Colonic mucosa (tissue), 4 donors: ENCODE measurements around the gene DRGX. TPM values are rescaled to one million over a fixed set of nuclear protein-coding genes. Genes with fewer than 3 reads are reported as not detected.

Experiments
- DNase-seq: peaks from one replicate; pipeline ENCODE4 v3.0.0-alpha.2; 2020
- H3K27ac ChIP-seq: fragments of 200-600 bp; one replicate; pipeline ENCODE4 v1.8.0; 2021
- H3K27me3 ChIP-seq: fragments of 200-600 bp; one replicate; pipeline ENCODE4 v1.8.0; 2021
- H3K36me3 ChIP-seq: fragments of 200-600 bp; one replicate; pipeline ENCODE4 v1.8.0; 2021
- H3K4me1 ChIP-seq: fragments of 200-600 bp; one replicate; pipeline ENCODE4 v1.8.0; 2021; ENCODE audit warnings: mild to moderate bottlenecking
- H3K4me3 ChIP-seq: fragments of 200-600 bp; one replicate; pipeline ENCODE4 v1.8.0; 2021
- H3K9ac ChIP-seq, 2 donors: one replicate each; pipeline ENCODE4 v1.7.0; 2013; ENCODE audit warnings: control low read depth in 2 of 2, low read depth in 2 of 2, low read length in 2 of 2
- H3K9me3 ChIP-seq: fragments of 200-600 bp; one replicate; pipeline ENCODE4 v1.8.0; 2021
- intact Hi-C: fragments of 100-400 bp; cut with DNase I; formaldehyde crosslinking; loops from one replicate; pipeline ENCODE4 v1.14.1; 2022
- total RNA-seq, 2 donors: library from RNA; stranded (reverse); fragmentation: NEBNext Ultra II Directional in 1 of 2; extraction: Animal tissue kit (Norgen Biotek cat#: 25700) in 1 of 2; gene quantifications; one replicate each; pipeline ENCODE4 v1.2.1, GENCODE V29; 2021
- TF ChIP-seq, protein P1 (sequence below): fragments of 200-600 bp; IDR thresholded peaks from one replicate; pipeline ENCODE4 v1.8.0; 2022; ENCODE audit warnings: antibody characterized with exemption, mild to moderate bottlenecking
- donor health status: healthy.
- donor health status: DM: no; HTN: no; CAD: no.
- donor health status: DM: no; HTN: no; CAD: no.

DRGX gene
- total RNA-seq, 2 donors from 2014 or later: 0.16 TPM; not detected in 1

DNA sequence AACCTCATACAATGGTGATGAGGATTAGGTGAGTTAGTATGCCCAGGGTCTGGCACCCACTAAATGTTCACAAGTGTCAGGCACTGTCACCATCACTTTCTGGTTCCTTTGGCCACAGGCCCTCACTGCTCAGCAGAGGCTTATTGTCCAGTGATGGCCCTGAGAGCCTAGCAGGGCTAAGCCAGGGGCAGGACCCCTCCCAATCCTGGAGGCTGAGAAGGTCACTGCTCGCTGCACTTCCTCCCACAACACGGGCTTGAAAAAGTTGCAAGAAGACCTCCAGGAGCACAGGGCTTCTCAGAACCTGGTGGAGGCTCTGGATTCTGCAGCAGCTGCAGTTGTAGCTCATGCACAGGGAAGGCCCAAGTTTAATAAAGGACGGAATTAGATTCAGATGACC lies 48.1 kb downstream of the DRGX start:
- no peak overlapping the region for H3K9ac ChIP-seq
- no peaks in the 10 kb centered on the region for H3K4me1 ChIP-seq
- no peaks in the 10 kb centered on the region for H3K36me3 ChIP-seq
- no peak for DNase-seq
- H3K27ac ChIP-seq: no peak overlapping the region
- no peaks in the 10 kb centered on the region for H3K9me3 ChIP-seq
- TF ChIP-seq, protein P1, sequence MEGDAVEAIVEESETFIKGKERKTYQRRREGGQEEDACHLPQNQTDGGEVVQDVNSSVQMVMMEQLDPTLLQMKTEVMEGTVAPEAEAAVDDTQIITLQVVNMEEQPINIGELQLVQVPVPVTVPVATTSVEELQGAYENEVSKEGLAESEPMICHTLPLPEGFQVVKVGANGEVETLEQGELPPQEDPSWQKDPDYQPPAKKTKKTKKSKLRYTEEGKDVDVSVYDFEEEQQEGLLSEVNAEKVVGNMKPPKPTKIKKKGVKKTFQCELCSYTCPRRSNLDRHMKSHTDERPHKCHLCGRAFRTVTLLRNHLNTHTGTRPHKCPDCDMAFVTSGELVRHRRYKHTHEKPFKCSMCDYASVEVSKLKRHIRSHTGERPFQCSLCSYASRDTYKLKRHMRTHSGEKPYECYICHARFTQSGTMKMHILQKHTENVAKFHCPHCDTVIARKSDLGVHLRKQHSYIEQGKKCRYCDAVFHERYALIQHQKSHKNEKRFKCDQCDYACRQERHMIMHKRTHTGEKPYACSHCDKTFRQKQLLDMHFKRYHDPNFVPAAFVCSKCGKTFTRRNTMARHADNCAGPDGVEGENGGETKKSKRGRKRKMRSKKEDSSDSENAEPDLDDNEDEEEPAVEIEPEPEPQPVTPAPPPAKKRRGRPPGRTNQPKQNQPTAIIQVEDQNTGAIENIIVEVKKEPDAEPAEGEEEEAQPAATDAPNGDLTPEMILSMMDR: no peak
- intact Hi-C loops: no loop called here
- H3K4me3 ChIP-seq: no peak overlapping the region
- no peaks in the 10 kb centered on the region for H3K27me3 ChIP-seq

DNA sequence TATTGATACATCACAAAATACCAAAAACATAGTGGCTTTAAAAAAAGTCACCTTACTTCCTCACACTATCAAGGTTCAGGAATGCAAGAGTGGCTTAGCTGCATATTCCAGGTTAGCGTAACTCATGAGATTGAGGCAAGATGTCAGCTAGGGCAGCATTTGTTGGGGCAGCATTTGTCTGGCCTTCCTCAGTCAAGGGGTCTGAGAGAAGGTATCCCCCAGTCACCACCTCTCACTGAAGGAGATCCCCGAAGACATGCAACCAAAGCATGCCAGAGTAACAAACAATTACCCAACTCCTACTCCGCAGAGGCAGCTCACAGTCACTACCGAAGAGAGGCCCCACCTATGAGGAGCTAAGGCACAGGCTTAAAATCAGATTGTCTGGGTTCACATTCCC lies 48.5 kb downstream of the DRGX start:
- Histone ChIP-seq H3K27me3 (no peaks in the 10 kb centered on the region), H3K4me3 (no peak overlapping the region), H3K9me3 (no peaks in the 10 kb centered on the region), H3K9ac (no peak overlapping the region), H3K27ac (no peak overlapping the region), H3K4me1 (no peaks in the 10 kb centered on the region), H3K36me3 (no peaks in the 10 kb centered on the region)
- no peak for DNase-seq
- TF ChIP-seq, protein P1: no peak
- intact Hi-C loops: no loop called here

DNA sequence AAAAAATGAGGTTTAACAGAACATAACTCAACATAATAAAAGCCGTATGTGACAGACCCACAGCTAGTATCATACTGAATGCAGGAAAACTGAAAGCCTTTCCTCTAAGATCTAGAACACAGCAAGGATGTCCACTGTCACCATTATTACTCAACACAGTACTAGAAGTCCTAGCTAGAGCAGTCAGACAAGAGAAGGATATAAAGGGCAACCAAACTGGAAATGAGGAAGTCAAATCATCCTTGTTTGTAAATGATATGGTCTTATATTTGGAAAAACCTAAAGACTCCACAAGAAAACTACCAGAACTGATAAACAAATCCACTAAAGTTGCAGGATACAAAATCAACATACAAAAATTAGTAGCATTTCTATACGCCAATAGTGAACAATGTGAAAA lies 51.0 kb downstream of the DRGX start:
- TF ChIP-seq, protein P1: no peak
- intact Hi-C loops: no loop called here
- Histone ChIP-seq H3K27ac (no peak overlapping the region), H3K36me3 (no peaks in the 10 kb centered on the region), H3K9ac (no peak overlapping the region), H3K27me3 (no peaks in the 10 kb centered on the region), H3K9me3 (no peaks in the 10 kb centered on the region), H3K4me1 (no peaks in the 10 kb centered on the region), H3K4me3 (no peak overlapping the region)
- no peak for DNase-seq

DNA sequence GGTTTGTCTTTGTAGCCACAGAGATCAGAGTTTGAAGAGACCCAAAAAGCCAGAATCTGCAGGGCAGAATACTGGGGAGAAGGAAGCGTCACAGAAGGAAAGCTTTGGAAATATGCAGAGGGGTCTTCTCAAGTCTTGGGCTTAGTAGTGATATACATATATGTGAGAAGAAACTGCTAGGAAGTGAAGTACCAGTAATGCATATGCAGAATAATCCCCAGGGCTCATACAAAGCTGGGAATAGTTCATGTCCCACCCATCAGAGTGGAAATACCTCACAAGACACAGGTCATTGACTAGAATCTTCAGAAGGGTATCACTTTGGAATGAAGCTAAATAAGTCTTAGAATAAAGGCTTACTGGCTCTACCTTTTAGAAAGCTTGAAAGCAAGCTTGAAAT lies 57.3 kb downstream of the DRGX start:
- intact Hi-C loops: no loop called here

DNA sequence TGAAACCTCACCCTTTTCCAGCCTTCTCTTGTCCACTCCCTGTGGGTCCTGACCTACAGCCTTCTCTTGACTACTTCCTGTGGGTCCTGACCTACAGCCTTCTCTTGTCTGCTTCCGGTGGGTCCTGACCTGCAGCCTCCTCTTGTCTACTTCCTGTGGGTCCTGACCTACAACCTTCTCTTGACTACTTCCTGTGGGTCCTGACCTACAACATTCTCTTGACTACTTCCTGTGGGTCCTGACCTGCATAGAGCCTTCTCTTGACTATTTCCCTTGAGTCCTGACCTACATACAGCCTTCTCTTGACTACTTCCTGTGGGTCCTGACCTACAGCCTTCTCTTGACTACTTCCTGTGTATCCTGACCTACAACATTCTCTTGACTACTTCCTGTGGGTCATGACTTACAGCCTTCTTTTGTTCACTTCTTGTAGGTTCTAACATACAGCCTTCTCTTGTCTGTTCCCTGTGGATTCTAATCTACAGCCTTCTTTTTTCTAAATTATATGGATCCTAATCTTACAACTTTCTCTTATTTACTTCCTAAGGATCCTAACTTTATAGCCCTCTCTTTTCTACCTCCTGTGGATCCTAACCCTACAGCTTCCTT lies 60.4 kb downstream of the DRGX start:
- Histone ChIP-seq H3K4me3 (no peak overlapping the region), H3K4me1 (no peaks in the 10 kb centered on the region), H3K27ac (no peak overlapping the region), H3K9ac (no peak overlapping the region), H3K36me3 (no peaks in the 10 kb centered on the region), H3K9me3 (no peaks in the 10 kb centered on the region), H3K27me3 (no peaks in the 10 kb centered on the region)
- intact Hi-C loops: no loop called here
- DNase-seq: no peak
- TF ChIP-seq, protein P1: no peak

More for the DNA sequence above, 57.3 kb downstream of the DRGX start:
- no peak for DNase-seq
- H3K36me3 ChIP-seq: no peaks in the 10 kb centered on the region
- no peaks in the 10 kb centered on the region for H3K27me3 ChIP-seq
- no peak overlapping the region for H3K27ac ChIP-seq
- no peaks in the 10 kb centered on the region for H3K9me3 ChIP-seq
- no peak overlapping the region for H3K4me3 ChIP-seq
- TF ChIP-seq, protein P1: no peak
- no peaks in the 10 kb centered on the region for H3K4me1 ChIP-seq
- no peak overlapping the region for H3K9ac ChIP-seq
